ENCODE results near the gene GALM.

DNA sequence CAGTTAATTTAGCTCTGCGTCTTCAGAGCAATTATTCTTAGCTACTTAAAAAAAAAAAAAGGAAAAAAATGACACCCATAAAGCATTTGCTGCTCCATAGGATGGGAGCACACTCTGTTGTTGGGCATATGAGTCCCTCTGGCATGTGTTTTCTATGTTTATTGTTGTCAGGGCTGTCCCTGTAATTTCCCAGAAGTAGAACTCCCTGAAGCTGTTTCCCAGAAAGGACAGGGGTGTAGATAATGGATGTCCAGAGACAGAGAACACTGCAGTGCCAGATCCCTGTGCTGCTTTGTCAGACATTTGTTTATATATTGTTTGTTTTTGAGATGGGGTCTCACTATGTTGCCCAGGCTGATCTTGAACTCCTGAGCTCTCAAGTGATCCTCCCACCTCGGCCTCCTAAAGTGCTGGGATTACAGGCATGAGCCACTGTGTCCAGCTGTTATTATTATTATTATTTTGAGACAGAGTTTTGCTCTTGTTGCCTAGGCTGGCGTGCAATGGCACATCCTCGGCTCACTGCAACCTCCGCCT is 32.6 kb downstream of the GALM start:
- TF ChIP-seq SP7 (tag by site-specific recombination; IDR thresholded peaks at IDR 0.05), result no peak
- TF ChIP-seq ZNF24 (tag by site-specific recombination; IDR thresholded peaks at IDR 0.05), result no peak
- no peak for TF ChIP-seq PRDM4 (tag by site-specific recombination; IDR thresholded peaks at IDR 0.05)
- TF ChIP-seq GLIS2 (tag by site-specific recombination; IDR thresholded peaks at IDR 0.05), result no peak
- TF ChIP-seq ZNF2 (tag by site-specific recombination; IDR thresholded peaks at IDR 0.05), result no peak
- no peak for TF ChIP-seq ZFHX2 (tag by site-specific recombination; conservative IDR thresholded peaks at IDR 0.05)
- no peak for TF ChIP-seq MZF1 (tag by site-specific recombination; IDR thresholded peaks at IDR 0.05; ENCODE audit: borderline replicate concordance)
